Kidney tubule cell (primary cell): ENCODE measurements around the gene ST8SIA2.

Source experiments
- DNase-seq: peaks from one replicate; pipeline ENCODE4 v3.0.0-alpha.2; 2018; ENCODE audit warnings: low spot score

Gene ST8SIA2

DNA sequence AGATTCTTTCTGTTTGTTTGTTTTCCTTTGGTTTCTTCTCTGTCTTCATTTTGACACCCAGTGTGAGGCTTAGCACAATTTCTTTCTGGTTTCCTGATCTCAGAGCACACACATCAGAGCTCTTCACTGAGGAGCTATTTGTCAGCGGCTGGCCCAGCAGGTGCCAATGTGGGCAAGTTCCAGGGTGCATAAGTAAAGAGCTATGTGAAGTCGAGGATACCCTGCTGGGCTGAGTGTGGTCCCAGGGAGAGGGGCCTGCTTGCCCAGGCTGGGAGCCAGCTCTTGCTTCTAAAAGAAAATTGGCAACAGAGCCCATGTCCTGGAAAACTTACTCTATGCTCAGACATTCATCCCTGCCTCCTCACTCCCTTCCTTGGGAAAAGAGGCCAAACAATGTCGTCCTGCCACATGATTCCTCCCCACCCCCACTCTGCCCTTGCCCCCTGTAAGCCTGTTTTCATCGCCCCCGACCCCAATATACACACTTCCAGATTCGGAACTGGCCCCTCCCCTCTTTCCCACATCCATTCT is 101.2 kb downstream of the ST8SIA2 start:
- DNase-seq = no peak

DNA sequence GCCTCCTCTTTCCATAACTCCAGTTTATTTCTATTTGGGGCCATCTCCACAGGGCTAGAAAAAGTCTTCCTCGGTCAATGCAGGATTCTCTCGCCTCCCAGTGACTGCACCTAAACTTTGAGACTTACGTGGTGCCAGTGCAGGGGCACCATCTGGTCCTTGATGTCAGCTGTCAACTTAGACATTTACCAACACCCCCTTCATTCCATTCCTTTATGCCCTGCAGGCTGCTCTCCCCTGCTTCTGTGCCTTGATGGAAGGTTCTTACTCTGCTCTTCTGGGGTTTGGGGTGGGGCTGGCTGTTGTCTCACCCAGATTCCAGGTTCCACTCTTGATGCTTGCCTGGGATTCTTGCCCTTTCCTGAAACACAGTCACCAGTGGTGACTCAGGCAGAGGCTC is 101.8 kb downstream of the ST8SIA2 start:
- no peak for DNase-seq

DNA sequence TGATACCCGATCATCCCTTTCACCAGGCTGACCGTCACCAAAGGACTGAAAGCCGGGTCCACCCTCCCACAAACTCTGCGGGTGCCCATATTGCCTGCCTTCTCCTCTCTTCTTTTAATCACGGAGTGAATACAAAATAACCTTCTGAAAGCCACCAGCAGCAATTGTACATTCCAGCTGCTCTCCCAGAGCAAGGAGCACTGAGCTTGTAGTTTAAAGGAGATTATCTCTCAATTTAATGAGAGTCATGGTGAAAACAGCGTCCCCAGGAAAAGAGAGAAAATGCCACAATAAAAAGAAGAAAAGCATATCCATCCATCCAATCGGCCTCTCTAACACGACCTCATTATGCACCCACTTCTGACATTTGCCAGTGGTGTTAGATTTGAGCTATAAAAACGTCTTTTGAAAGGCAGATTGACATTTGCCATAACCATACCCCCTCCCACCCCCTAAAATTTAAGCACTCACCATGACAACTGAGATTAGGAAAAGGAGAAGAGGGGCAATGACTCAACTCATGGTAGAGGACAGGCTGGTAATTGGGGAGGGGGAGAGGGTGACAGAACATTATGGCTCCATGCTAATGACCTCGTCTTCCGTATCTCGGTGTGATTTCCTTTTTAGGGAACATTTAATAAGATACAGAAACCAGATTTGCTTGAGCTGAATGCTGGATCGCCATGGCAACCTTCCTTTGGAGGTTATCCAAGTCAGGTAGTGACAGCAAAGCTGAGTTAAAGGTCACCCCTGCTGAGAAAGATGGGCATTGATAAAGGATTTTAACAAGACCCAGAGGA is 106.2 kb downstream of the ST8SIA2 start:
- no peak for DNase-seq

DNA sequence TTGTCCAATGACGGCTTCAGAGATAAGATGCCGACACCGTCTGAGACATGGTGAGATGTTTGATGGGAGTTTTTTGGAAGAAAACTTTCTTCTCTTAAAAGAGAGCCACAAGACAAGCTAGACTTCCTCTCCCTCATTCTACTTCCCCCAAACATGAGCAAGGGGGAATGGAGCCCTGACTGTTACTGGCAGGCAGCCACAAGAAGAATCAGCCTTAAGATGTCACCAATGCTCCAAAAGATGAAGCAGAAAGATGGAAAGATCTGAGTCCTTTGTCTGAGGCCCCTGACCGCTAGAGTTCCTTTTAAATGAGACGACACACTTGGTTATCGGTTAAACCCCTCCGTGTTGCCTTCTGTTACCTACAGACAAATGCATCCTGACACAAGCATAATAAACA is 108.7 kb downstream of the ST8SIA2 start:
- no peak for DNase-seq

DNA sequence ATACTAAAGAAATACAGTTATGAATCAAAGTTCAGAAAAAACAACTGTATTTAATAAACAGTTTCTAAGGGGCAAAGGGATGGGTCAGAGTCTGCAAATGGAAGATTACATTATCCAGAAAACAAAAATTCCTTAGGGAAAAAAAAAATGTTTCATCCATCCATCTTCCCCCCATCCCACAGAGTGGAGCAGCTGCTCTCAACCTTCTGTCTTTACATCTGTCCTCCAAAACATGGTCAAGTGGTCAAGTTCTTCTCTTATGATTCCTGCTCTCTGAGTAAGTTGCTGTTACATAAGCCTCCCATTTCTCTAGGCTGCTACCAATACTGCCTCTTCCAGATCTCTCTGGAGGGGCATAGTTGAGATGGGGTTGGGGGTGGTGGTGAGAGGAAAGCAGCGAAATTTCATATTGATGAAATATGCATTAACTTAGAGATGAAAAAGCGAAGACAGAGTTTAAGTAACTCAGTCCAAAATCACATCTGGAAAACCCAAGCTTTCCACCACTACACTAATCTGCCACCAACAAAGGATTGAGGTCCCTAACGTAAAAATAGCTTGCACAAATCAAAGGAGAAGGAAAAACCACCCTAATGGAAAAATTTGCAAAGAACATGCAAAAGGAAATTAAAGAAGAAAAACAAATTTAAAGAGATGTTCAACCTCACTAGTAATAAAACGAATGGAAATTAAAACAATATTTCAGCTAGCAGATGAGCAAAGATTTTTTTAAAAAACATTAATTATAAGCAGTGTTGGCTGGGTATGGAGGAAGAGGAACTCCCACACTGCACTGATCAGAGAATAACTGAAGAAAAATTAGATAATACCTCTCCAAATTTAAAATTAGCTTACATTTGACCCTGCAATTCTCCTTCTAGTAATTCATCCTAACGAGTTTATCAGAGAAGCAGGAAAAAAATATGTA is 109.5 kb downstream of the ST8SIA2 start:
- DNase-seq = no peak

DNA sequence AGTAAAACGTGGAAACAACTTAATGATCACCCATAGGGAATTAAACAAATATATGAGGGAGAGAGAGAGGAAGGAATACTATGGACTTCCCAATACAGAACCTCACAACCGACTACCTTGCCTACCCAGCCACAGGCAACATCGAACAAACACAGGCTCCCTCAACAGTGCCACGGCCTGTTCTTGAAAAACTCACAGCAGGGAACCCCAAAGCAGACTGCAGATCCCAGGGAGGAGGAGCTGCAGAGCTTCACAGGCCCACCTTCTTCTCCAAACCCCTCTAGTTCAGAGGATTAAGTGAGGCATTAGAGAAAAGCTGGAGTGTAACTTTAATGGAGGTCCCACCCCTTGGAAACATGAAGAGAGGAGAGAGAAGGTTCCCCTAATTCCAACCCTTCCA is 110.2 kb downstream of the ST8SIA2 start:
- DNase-seq = no peak

DNA sequence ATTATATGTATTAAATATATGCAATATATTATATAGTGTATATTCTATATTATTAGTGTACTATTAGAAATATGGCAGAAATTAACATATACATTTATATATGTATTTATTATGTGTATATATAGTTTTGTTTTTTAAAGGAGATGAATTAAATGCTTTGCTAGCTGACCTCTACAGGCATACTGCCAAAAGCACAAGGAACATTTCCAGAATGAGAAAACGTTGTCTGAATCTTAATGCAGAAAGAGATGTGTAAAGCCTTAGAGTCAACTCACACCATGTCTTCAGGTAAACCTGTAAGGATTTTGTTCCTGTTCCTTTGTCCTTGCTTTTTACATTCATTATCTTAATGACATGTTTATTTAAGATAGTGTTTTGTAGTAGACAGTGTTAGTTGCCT is 111.9 kb downstream of the ST8SIA2 start:
- no peak for DNase-seq

DNA sequence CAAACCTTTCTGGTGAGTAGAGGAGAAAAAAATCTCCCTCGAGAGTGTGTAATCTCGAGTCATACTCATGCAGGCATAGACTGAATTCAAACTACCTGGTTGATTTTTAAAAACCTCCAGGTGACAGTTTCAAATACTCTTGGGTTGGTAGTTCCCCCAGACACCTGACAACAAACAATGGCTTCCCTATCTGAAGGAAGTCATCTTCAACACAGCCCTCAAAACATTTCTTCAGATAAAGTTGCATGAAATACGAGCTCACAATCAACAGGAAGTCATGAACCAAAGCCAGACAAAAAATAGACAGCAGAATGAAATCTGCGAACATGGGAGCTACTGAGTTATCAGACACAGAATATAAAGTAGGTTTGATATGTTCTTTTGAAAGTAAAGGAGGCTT is 112.8 kb downstream of the ST8SIA2 start:
- peak; percentile 37 for DNase-seq

DNA sequence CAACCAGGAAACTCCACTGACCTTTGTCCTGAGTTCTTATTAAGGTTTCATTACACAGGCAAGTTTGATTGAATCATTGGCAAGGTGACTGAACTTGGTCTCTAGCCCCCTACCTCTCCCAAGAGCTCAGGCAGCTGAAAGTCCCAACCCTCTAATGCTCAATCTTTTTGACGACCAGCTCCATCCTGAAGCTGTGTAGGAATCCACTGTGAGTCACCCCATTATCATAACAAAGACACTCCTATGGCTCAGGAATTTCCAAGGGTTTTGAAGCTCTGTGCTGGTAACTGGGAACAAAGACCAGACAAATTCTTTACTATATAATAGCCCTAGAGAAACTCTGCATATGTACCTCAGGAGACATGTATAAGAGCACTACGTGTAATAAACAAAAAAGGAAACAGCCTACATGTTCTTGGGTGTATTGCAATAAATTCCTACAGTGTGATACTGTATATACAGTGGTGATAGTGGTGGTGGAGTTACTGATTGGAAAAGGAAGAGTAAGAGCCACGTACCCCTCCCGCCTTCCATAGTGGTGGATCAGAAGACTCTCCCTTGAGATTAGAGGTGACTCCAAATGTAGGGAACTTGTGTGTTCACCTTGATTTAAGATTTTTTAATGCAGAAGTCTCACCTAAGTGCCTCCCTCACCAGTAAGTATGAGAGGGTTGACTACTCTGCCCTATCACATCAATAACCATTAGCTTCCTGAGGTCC is 116.6 kb downstream of the ST8SIA2 start:
- DNase-seq = peak; percentile 61
